K562 (cell line): ENCODE results near the gene IL17REL. TPM values are rescaled to one million over a fixed set of nuclear protein-coding genes. Genes with fewer than 3 reads are reported as not detected.

Source experiments
- ARID1B ChIP-seq: fragments of 450-650 bp; IDR thresholded peaks from 2 replicates; pipeline ENCODE4 v1.6.1; 2016; ENCODE audit warnings: antibody characterized with exemption, mild to moderate bottlenecking, inconsistent platforms
- BCOR ChIP-seq: fragments of 450-650 bp; IDR thresholded peaks from 2 replicates; pipeline ENCODE4 v1.6.1; 2016
- BRD9 ChIP-seq: fragments of 450-650 bp; IDR thresholded peaks from 2 replicates; pipeline ENCODE4 v1.6.1; 2018; ENCODE audit warnings: low read depth; ENCODE audit not compliant: partially characterized antibody
- CREM ChIP-seq: IDR thresholded peaks from 2 replicates; pipeline ENCODE4 v1.6.1; 2014; ENCODE audit warnings: antibody characterized with exemption, low read depth
- HINFP ChIP-seq: fragments of 450-650 bp; conservative IDR thresholded peaks from 2 replicates; pipeline ENCODE4 v1.6.1; 2016; ENCODE audit warnings: missing genetic modification characterization, low read depth, mild to moderate bottlenecking, control low read depth, missing compliant biosample characterization
- MIER1 ChIP-seq: fragments of 450-650 bp; IDR thresholded peaks from 2 replicates; pipeline ENCODE4 v1.6.1; 2016; ENCODE audit warnings: antibody characterized with exemption, mild to moderate bottlenecking, low read depth
- NCOA2 ChIP-seq, 2 experiments: fragments of 450-650 bp; IDR thresholded peaks; 2 replicates each; pipeline ENCODE4 v1.6.1; 2018; ENCODE audit warnings: mild to moderate bottlenecking in 2 of 2, moderate library complexity in 1 of 2; ENCODE audit not compliant: partially characterized antibody in 2 of 2
- NFE2L1 ChIP-seq: fragments of 450-650 bp; IDR thresholded peaks from 2 replicates; pipeline ENCODE4 v1.6.1; 2016; ENCODE audit warnings: missing genetic modification characterization, low read depth, mild to moderate bottlenecking, missing compliant biosample characterization, moderate library complexity, borderline replicate concordance
- PML ChIP-seq: IDR thresholded peaks from 2 replicates; pipeline ENCODE4 v1.6.1; 2012; ENCODE audit warnings: low read length, inconsistent platforms
- POLR2AphosphoS5 ChIP-seq: IDR thresholded peaks from 2 replicates; pipeline ENCODE4 v1.6.1; 2011; ENCODE audit warnings: mild to moderate bottlenecking, low read depth, low read length, moderate library complexity; ENCODE audit not compliant: control insufficient read depth, insufficient read depth
- REST ChIP-seq, 2 experiments: fragments of 450-650 bp; formaldehyde crosslinking in 1 of 2; IDR thresholded peaks; 2 replicates each; pipeline versions ENCODE4 v1.4.0 to v1.6.1; 2014 to 2020; ENCODE audit warnings: mild to moderate bottlenecking in 2 of 2, borderline replicate concordance in 1 of 2, low read depth in 1 of 2
- SETDB1 ChIP-seq: IDR thresholded peaks from one replicate; pipeline ENCODE4 v1.6.1; 2012; ENCODE audit warnings: low read length, control low read depth, inconsistent platforms
- TCFL5 ChIP-seq: fragments of 250-450 bp; sonication (Bioruptor Pico); conservative IDR thresholded peaks from 2 replicates; pipeline ENCODE4 v1.6.1; 2021; ENCODE audit warnings: mild to moderate bottlenecking, moderate library complexity, matching md5 sums
- TFAM ChIP-seq: fragments of 250-450 bp; sonication (Bioruptor Pico); conservative IDR thresholded peaks from 2 replicates; pipeline ENCODE4 v1.5.0; 2021; ENCODE audit warnings: mild to moderate bottlenecking, moderate library complexity
- YBX1 ChIP-seq: fragments of 450-650 bp; IDR thresholded peaks from 2 replicates; pipeline ENCODE4 v1.7.1; 2016; ENCODE audit warnings: mild to moderate bottlenecking
- ZEB2 ChIP-seq: fragments of 450-650 bp; IDR thresholded peaks from 2 replicates; pipeline ENCODE4 v1.6.1; 2016
- ZNF695 ChIP-seq: fragments of 450-650 bp; formaldehyde crosslinking; IDR thresholded peaks from 2 replicates; pipeline ENCODE4 v1.4.0; 2020; ENCODE audit warnings: mild to moderate bottlenecking, moderate library complexity
- ZNF696 ChIP-seq: fragments of 250-450 bp; sonication (Bioruptor Pico); conservative IDR thresholded peaks from 2 replicates; pipeline ENCODE4 v1.4.0; 2020; ENCODE audit warnings: mild to moderate bottlenecking, moderate library complexity
- ZSCAN29 ChIP-seq: fragments of 450-650 bp; IDR thresholded peaks from 2 replicates; pipeline ENCODE4 v1.6.1; 2017
- polyA plus RNA-seq, 8 experiments: library from polyadenylated mRNA; depleted of rRNA in 4 of 8; stranded (reverse) in 5 of 8; unstranded in 3 of 8; fragments of >200 nt; fragmentation: Nextera tagmentation in 2 of 8; fragmentation: Illumina TruSeq in 1 of 8; extraction: Ambion mirVana in 2 of 8; extraction: Trizol in 1 of 8; gene quantifications; 2 replicates each; pipeline versions ENCODE4 v1.2.1 to v1.2.3, GENCODE V29; 2011 to 2014; ENCODE audit warnings: inconsistent platforms in 1 of 8, missing spikeins in 1 of 8
- total RNA-seq, 7 experiments: library from RNA; depleted of rRNA in 6 of 7; stranded (reverse); fragments of >200 nt in 6 of 7; fragmentation: Illumina TruSeq in 2 of 7; extraction: Trizol in 2 of 7; gene quantifications; 2 replicates each; pipeline versions ENCODE4 v1.2.1 to v1.2.3, GENCODE V29; 2011 to 2021; ENCODE audit warnings: low replicate concordance in 1 of 7

The IL17REL gene
- total and polyA plus RNA-seq, 9 of the 15 experiments (the other 6 are each of a cell fraction or from before 2014, with no cell fraction given): 0.05 to 0.42 (median 0.11) TPM; not detected in 4

DNA sequence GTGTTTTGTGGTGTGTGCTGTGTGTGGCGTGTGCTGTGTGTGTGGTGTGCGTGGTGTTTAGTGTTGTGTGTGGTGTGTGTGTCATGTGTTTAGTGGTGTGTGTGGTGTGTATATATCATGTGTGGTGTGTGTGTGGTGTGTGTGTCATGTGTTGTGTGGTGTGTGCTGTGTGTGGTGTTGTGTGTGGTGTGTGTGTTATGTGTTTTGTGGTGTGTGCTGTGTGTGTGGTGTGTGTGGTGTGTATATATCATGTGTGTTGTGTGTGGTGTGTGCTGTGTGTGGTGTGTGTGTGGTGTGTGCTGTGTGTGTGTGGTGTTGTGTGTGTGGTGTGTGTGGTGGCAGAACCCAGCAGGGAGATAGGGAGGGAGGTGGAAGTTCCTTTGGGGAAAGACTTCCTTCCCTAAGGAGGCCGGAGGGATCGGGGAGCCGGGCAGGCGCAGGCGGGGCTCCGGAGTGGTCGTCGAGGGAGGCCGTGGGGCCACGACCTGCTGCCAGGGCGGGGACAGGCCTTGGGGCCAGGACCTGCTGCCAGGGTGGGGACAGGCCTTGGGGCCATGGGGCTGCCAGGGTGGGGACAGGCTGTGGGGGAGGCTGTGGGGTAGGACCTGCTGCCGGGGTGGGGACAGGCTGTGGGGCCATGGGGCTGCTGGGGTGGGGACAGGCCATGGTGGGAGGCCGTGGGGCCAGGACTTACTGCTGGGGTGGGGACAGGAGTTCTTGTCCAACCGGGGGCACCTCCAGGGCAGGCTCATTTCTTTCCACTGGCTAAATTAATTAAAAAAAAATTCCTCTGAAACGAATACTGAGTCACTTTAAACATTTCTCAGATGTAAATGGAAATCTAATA is 36.8 kb downstream of the IL17REL start (continued):
- TF ChIP-seq REST (IDR thresholded peaks at IDR 0.05; ENCODE audit: borderline replicate concordance) (no peak), REST (CRISPR knock-in tag; IDR thresholded peaks at IDR 0.05; ENCODE audit: low read depth) (no peak), BRD9 (peak; percentile 40), TCFL5 (CRISPR knock-in tag) (no peak), CREM (no peak), BCOR (peak; percentile 81), MIER1 (peak; percentile 75; the same call in 1 of the 2 replicates), ZSCAN29 (peak; percentile 35; the same call in 1 of the 2 replicates), POLR2AphosphoS5 (no peak), SETDB1 (no peak), ZEB2 (no peak), ZNF695 (CRISPR knock-in tag) (no peak), ZNF696 (CRISPR knock-in tag) (no peak), NCOA2 (IDR thresholded peaks at IDR 0.05; ENCODE audit: partially characterized antibody in 2 of 2) (no peak), TFAM (CRISPR knock-in tag) (no peak), PML (no peak), ARID1B (peak; percentile 55), NFE2L1 (no peak), HINFP (tag) (no peak), YBX1 (no peak)
